ENCODE measurements around the gene GRAMD4.

- no peak for TF ChIP-seq CTCF (conservative IDR thresholded peaks at IDR 0.05; ENCODE audit: low read length)
- no peak for TF ChIP-seq EZH2phosphoT487 (IDR thresholded peaks at IDR 0.05; ENCODE audit: borderline replicate concordance, low read depth, low read length)
Measured at GRCh38 chr22:46696229-46696518, 76.0 kb downstream of the GRAMD4 start.
